ENCODE measurements around the gene WIZ.

Gene WIZ

DNA sequence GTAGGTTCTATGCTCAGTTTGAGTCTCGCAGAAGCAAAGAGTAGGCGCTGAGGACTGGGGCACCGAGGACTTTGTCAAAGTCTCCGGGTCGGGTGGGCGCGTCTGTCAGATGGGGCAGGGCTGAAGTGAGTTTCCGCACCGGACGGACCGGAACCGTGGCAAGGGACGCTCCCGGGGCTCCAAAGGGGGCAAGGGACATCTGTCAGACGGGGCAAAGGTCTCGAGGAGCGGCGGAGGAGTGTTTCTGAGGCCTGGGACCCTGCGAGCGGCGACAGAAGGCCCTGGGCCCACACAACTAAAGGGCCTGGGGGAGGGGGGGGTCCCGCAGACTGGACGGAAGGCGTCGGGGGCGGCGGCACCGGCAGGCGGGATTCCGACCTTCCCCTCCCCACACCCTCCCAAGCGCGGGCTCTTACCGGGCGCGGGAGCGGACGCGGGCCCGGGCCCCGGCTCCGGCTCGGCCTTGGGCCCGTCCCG lies 17.7 kb downstream of the WIZ start:
- TF ChIP-seq TAF1 (IDR thresholded peaks at IDR 0.05; ENCODE audit: low read depth) (no peak), CREB1 (IDR thresholded peaks at IDR 0.05; ENCODE audit: low read depth) (no peak), TEAD4 (IDR thresholded peaks at IDR 0.05) (no peak), TCF12 (IDR thresholded peaks at IDR 0.05; ENCODE audit: low read depth) (no peak), NFIC (IDR thresholded peaks at IDR 0.05) (no peak), ZBTB7A (IDR thresholded peaks at IDR 0.05; ENCODE audit: low read depth) (no peak), REST (IDR thresholded peaks at IDR 0.05; ENCODE audit: low read depth) (no peak), FOXM1 (IDR thresholded peaks at IDR 0.05; ENCODE audit: borderline replicate concordance, low read depth) (no peak)
- TF ChIP-seq, protein P1, sequence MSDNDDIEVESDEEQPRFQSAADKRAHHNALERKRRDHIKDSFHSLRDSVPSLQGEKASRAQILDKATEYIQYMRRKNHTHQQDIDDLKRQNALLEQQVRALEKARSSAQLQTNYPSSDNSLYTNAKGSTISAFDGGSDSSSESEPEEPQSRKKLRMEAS (IDR thresholded peaks at IDR 0.05): no peak

- TF ChIP-seq FOXM1 (IDR thresholded peaks at IDR 0.05; ENCODE audit: borderline replicate concordance, low read depth): no peak
- no peak for TF ChIP-seq TCF12 (IDR thresholded peaks at IDR 0.05; ENCODE audit: low read depth)
- TF ChIP-seq REST (IDR thresholded peaks at IDR 0.05; ENCODE audit: low read depth): no peak
- no peak for TF ChIP-seq RAD21 (IDR thresholded peaks at IDR 0.05; ENCODE audit: low read depth)
- no peak for TF ChIP-seq TEAD4 (IDR thresholded peaks at IDR 0.05)
- TF ChIP-seq EP300 (IDR thresholded peaks at IDR 0.05; ENCODE audit: borderline replicate concordance): no peak
- no peak for TF ChIP-seq NFIC (IDR thresholded peaks at IDR 0.05)
- no peak for TF ChIP-seq TAF1 (IDR thresholded peaks at IDR 0.05; ENCODE audit: low read depth)
- TF ChIP-seq, protein P2, sequence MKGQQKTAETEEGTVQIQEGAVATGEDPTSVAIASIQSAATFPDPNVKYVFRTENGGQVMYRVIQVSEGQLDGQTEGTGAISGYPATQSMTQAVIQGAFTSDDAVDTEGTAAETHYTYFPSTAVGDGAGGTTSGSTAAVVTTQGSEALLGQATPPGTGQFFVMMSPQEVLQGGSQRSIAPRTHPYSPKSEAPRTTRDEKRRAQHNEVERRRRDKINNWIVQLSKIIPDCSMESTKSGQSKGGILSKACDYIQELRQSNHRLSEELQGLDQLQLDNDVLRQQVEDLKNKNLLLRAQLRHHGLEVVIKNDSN (IDR thresholded peaks at IDR 0.05): no peak
These were observed 18.2 kb downstream of the WIZ start for GRCh38 chr19:15431396-15432017.

- TF ChIP-seq TAF1 (IDR thresholded peaks at IDR 0.05; ENCODE audit: low read depth): no peak
- TF ChIP-seq TEAD4 (IDR thresholded peaks at IDR 0.05): no peak
- no peak for TF ChIP-seq CREB1 (IDR thresholded peaks at IDR 0.05; ENCODE audit: low read depth)
- TF ChIP-seq EP300 (IDR thresholded peaks at IDR 0.05; ENCODE audit: borderline replicate concordance): no peak
- no peak for TF ChIP-seq TCF12 (IDR thresholded peaks at IDR 0.05; ENCODE audit: low read depth)
- no peak for TF ChIP-seq REST (IDR thresholded peaks at IDR 0.05; ENCODE audit: low read depth)
These were observed 19.1 kb downstream of the WIZ start for GRCh38 chr19:15430526-15431120.

GRCh38 chr19:15429825-15430467 lies 19.8 kb downstream of the WIZ start:
- TF ChIP-seq CREB1 (IDR thresholded peaks at IDR 0.05; ENCODE audit: low read depth): no peak

DNA sequence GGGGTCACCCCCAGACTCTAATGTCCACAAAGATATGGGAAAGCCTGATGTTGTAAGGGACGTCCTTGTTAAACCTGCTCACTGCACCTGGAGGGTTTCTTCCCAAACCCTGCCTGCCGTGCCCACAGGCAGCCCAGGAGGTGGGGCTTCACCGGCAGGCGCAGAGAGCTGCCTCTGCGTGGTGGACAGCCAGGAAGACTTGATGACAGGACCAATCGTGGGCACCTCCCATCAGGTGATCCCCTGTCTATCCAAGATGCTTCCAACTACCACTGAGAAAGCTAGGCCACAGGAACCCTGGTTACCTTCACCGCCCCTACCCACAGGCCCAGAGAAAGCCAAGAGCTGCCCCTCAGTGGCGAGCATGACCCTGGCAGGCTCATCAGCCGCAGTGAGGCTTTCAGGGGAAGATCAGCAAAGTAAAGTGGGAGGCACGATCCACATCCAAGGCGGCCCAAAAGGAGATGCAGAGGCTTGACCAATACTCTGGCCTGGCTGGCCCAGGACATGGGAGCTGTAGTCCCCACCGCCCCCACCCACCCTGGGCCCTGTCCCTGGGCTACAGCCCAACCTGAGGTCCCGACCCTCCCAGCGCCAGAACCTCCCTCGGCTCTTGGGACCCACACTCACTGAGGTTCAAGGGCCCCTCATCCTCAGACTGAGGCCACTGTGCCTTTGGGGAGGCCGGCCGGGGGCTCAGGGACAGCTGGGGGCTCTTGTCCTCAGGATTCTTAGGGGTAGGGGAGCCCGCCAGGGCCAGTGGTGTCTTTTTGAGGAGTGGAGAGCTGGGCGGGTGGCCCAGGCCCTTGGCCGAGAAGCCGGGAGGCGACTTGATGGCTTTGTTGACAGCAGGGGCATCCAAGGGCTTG lies 20.6 kb downstream of the WIZ start:
- TF ChIP-seq, protein P1 (IDR thresholded peaks at IDR 0.05): no peak
- TF ChIP-seq REST (IDR thresholded peaks at IDR 0.05; ENCODE audit: low read depth) (no peak), YY1 (IDR thresholded peaks at IDR 0.05; ENCODE audit: low read depth) (no peak), CREB1 (IDR thresholded peaks at IDR 0.05; ENCODE audit: low read depth) (no peak), EGR1 (IDR thresholded peaks at IDR 0.05) (no peak), CEBPB (IDR thresholded peaks at IDR 0.05) (no peak), TEAD4 (IDR thresholded peaks at IDR 0.05) (no peak), TCF12 (IDR thresholded peaks at IDR 0.05; ENCODE audit: low read depth) (no peak)
